Activated naive CD8-positive, alpha-beta T cell treated with anti-CD3 and anti-CD28 coated beads, Interleukin-2, amount 50 U/mL, for 24 hours (primary cell): ENCODE results near the gene ARF5.

ENCODE experiments used
- ATAC-seq: fragments of 150-1000 bp; cut with Tn5 transposase; one replicate; pipeline ENCODE4 v1.10.0; 2021
- DNase-seq: peaks from one replicate; pipeline ENCODE4 v3.0.0; 2021
- H3K27ac Mint-ChIP-seq: one replicate; pipeline ENCODE4 v1.8.0; 2021; ENCODE audit warnings: mild to moderate bottlenecking, mixed read lengths
- H3K27me3 Mint-ChIP-seq: one replicate; pipeline ENCODE4 v1.8.0; 2021; ENCODE audit warnings: mixed read lengths
- H3K36me3 Mint-ChIP-seq: one replicate; pipeline ENCODE4 v1.8.0; 2021; ENCODE audit warnings: low read depth, mixed read lengths
- H3K4me1 Mint-ChIP-seq: one replicate; pipeline ENCODE4 v1.8.0; 2021; ENCODE audit warnings: mixed read lengths
- H3K4me3 Mint-ChIP-seq: one replicate; pipeline ENCODE4 v1.8.0; 2021; ENCODE audit warnings: mild to moderate bottlenecking, moderate library complexity, mixed read lengths
- H3K9me3 Mint-ChIP-seq: one replicate; pipeline ENCODE4 v1.8.0; 2021; ENCODE audit warnings: mixed read lengths

The ARF5 gene

DNA sequence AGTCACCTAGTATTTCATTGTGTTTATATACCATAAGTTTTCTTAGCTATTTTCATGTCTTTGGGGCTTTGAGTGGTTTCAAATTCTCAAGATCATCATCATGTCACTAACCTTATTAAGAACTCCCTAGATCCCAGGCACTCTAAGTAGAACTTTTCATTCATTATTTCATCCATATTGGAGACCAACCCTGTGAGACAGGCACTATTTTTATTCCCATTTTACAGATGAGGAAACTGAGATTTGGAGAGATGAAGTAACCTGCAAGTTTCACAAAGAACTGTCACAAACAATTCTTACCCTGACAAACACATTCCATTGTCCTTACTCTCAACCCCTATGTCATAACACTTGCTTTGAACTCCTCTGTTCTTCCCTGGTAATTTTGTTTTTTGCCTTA is 50.0 kb downstream of the ARF5 start:
- H3K27ac Mint-ChIP-seq = no peak overlapping the region
- ATAC-seq = no peak
- DNase-seq = no peak
- H3K36me3 Mint-ChIP-seq = no peaks in the 10 kb centered on the region
- no peak overlapping the region for H3K4me3 Mint-ChIP-seq
- no peaks in the 10 kb centered on the region for H3K9me3 Mint-ChIP-seq
- peaks cover 20% of the 10 kb centered on the region for H3K27me3 Mint-ChIP-seq
- H3K4me1 Mint-ChIP-seq = peaks cover 7% of the 10 kb centered on the region
